IMR-90 (cell line): ENCODE data around the gene TSG101. TPM values are rescaled to one million over a fixed set of nuclear protein-coding genes. Genes with fewer than 3 reads are reported as not detected.

Experiments used
- ATAC-seq: fragments of 200-7000 bp; cut with Tn5 transposase; 2 replicates; pipeline ENCODE4 v1.9.1; 2020; ENCODE audit warnings: low read depth, mild to moderate bottlenecking, moderate library complexity
- BruUV-seq: library from RNA; stranded (reverse); fragments of 400-500 nt; replicated peaks from 2 replicates; lab custom pipeline; 2021; lab: Mats Ljungman, UMichigan
- CTCF ChIA-PET: fragments of 300-600 bp; formaldehyde crosslinking; extraction: SDS; loops from one replicate; lab custom pipeline; 2021; ENCODE audit warnings: antibody characterized with exemption; lab: Yijun Ruan, JAX
- POLR2A ChIA-PET: fragments of 300-600 bp; sonication (Branson Sonifier 250); formaldehyde crosslinking; loops from one replicate; lab custom pipeline; 2022; ENCODE audit warnings: antibody characterized with exemption; ENCODE audit not compliant: unreplicated experiment; lab: Charles Lee
- DNase-seq: peaks from one replicate; pipeline ENCODE4 v3.0.0; 2013
- H2AFZ ChIP-seq: replicated peaks from 2 replicates; pipeline ENCODE3; 2013; ENCODE audit warnings: low read length, mild to moderate bottlenecking; ENCODE audit not compliant: poor library complexity
- H2AK5ac ChIP-seq: 2 replicates; pipeline ENCODE4 v1.6.1; 2013; ENCODE audit warnings: low read depth, low read length, inconsistent platforms
- H2AK9ac ChIP-seq: replicated peaks from 2 replicates; pipeline ENCODE3; 2013; ENCODE audit warnings: mild to moderate bottlenecking, low read depth, low read length, moderate library complexity; ENCODE audit not compliant: poor library complexity
- H2BK120ac ChIP-seq: 2 replicates; pipeline ENCODE4 v1.6.1; 2013; ENCODE audit warnings: low read depth, low read length, inconsistent platforms
- H2BK15ac ChIP-seq: 3 replicates; pipeline ENCODE4 v1.6.1; 2013; ENCODE audit warnings: low read depth, low read length, inconsistent platforms
- H2BK20ac ChIP-seq: 2 replicates; pipeline ENCODE4 v1.6.1; 2013; ENCODE audit warnings: low read depth, mild to moderate bottlenecking, inconsistent platforms, low read length, moderate library complexity
- H2BK5ac ChIP-seq: 2 replicates; pipeline ENCODE4 v1.6.1; 2013; ENCODE audit warnings: mild to moderate bottlenecking, low read depth, low read length, inconsistent platforms; ENCODE audit not compliant: poor library complexity, severe bottlenecking
- H3K14ac ChIP-seq: replicated peaks from 2 replicates; pipeline ENCODE4 v1.6.1; 2013; ENCODE audit warnings: low read depth, low read length, inconsistent platforms
- H3K18ac ChIP-seq: 2 replicates; pipeline ENCODE4 v1.6.1; 2013; ENCODE audit warnings: low read depth, low read length, control low read depth
- H3K23ac ChIP-seq: 2 replicates; pipeline ENCODE4 v1.6.1; 2013; ENCODE audit warnings: low read depth, low read length, inconsistent platforms
- H3K27ac ChIP-seq: 2 replicates; pipeline ENCODE4 v1.5.1; 2013; ENCODE audit warnings: mild to moderate bottlenecking, control low read depth, low read length; ENCODE audit not compliant: insufficient read depth
- H3K27me3 ChIP-seq: 2 replicates; pipeline ENCODE4 v1.6.1; 2013; ENCODE audit warnings: low read length; ENCODE audit not compliant: control insufficient read depth, insufficient read depth
- H3K36me3 ChIP-seq: 2 replicates; pipeline ENCODE4 v1.6.1; 2013; ENCODE audit warnings: low read length, mixed read lengths; ENCODE audit not compliant: control insufficient read depth, insufficient read depth
- H3K4ac ChIP-seq: 2 replicates; pipeline ENCODE4 v1.6.1; 2013; ENCODE audit warnings: low read depth, low read length, inconsistent platforms
- H3K4me1 ChIP-seq: 2 replicates; pipeline ENCODE4 v1.6.1; 2013; ENCODE audit warnings: low read length, mixed read lengths; ENCODE audit not compliant: control insufficient read depth, insufficient read depth
- H3K4me2 ChIP-seq: 2 replicates; pipeline ENCODE4 v1.6.1; 2013; ENCODE audit warnings: low read depth, mild to moderate bottlenecking, control low read depth, low read length, moderate library complexity
- H3K4me3 ChIP-seq: 2 replicates; pipeline ENCODE4 v1.5.1; 2013; ENCODE audit warnings: low read depth, mild to moderate bottlenecking, control low read depth, low read length, moderate library complexity; ENCODE audit not compliant: insufficient read depth
- H3K56ac ChIP-seq: 2 replicates; pipeline ENCODE4 v1.6.1; 2013; ENCODE audit warnings: low read length, inconsistent platforms; ENCODE audit not compliant: insufficient read depth; ENCODE audit errors: extremely low read depth
- H3K79me1 ChIP-seq, 2 experiments: 2 replicates each; pipeline ENCODE4 v1.6.1; 2013; ENCODE audit warnings: low read length in 2 of 2, inconsistent platforms in 1 of 2, low read depth in 1 of 2
- H3K9ac ChIP-seq: 2 replicates; pipeline ENCODE4 v1.6.1; 2013; ENCODE audit warnings: low read depth, low read length, control low read depth
- H3K9me1 ChIP-seq: 2 replicates; pipeline ENCODE4 v1.6.1; 2013; ENCODE audit warnings: low read length, inconsistent platforms; ENCODE audit not compliant: insufficient read depth
- H3K9me3 ChIP-seq: 2 replicates; pipeline ENCODE4 v1.6.1; 2013; ENCODE audit warnings: low read length; ENCODE audit not compliant: control insufficient read depth, insufficient read depth
- H4K20me1 ChIP-seq: 2 replicates; pipeline ENCODE4 v1.6.1; 2013; ENCODE audit warnings: low read length, inconsistent platforms; ENCODE audit not compliant: insufficient read depth
- H4K5ac ChIP-seq: 2 replicates; pipeline ENCODE4 v1.6.1; 2013; ENCODE audit warnings: mild to moderate bottlenecking, low read depth, low read length, control low read depth
- H4K8ac ChIP-seq, 2 experiments: 2 replicates each; pipeline ENCODE4 v1.6.1; 2013; ENCODE audit warnings: low read depth in 2 of 2, low read length in 2 of 2, control low read depth in 1 of 2, inconsistent platforms in 1 of 2
- H4K91ac ChIP-seq: 2 replicates; pipeline ENCODE4 v1.6.1; 2013; ENCODE audit warnings: low read depth, low read length, inconsistent platforms; ENCODE audit not compliant: insufficient read depth
- MAFK ChIP-seq: IDR thresholded peaks from 2 replicates; pipeline ENCODE4 v1.6.1; 2012; ENCODE audit warnings: low read depth, low read length, improper control_type of control experiment
- POLR2A ChIP-seq: IDR thresholded peaks from 2 replicates; pipeline ENCODE4 v1.6.1; 2012; ENCODE audit warnings: mild to moderate bottlenecking, low read depth, low read length
- WGBS, 2 experiments: methylation state at CpG; one replicate each; pipeline versions ENCODE4 v1.1.5 to v1.1.7; 2013; ENCODE audit warnings: missing lambda C conversion rate in 2 of 2; ENCODE audit not compliant: insufficient read length in 1 of 2; ENCODE audit errors: extremely low coverage in 2 of 2; 5-methylcytosine and 5-hydroxymethylcytosine counted together
- dilution Hi-C: fragments of 300-500 bp; cut with HindIII; formaldehyde crosslinking; loops from one replicate; pipeline ENCODE4 v1.14.3; 2018; ENCODE audit warnings: low sequenced_read_pairs; ENCODE audit not compliant: unreplicated experiment
- in situ Hi-C: fragments of 300-500 bp; cut with MboI; formaldehyde crosslinking; loops from 3 replicates; pipeline ENCODE4 v1.14.3; 2019; ENCODE audit warnings: low sequenced_read_pairs, inconsistent platforms, mixed read lengths
- intact Hi-C: fragments of 100-400 bp; cut with micrococcal nuclease; formaldehyde crosslinking; loops from 2 replicates; pipeline ENCODE4 v1.10.0; 2022
- polyA plus RNA-seq, 3 experiments: library from polyadenylated mRNA; depleted of rRNA; stranded (reverse); fragments of >200 nt; gene quantifications; 2 replicates each; pipeline ENCODE4 v1.2.3, GENCODE V29; 2012; ENCODE audit warnings: low replicate concordance in 1 of 3
- total RNA-seq: library from RNA; depleted of rRNA; stranded (reverse); fragments of >200 nt; gene quantifications from 2 replicates; pipeline ENCODE4 v1.2.3, GENCODE V29; 2012

The TSG101 gene
- total and polyA plus RNA-seq, 2 of the 4 experiments (the other 2 are of a cell fraction): 67.4 to 113 TPM

GRCh38 chr11:18471995-18472394 lies 54.7 kb downstream of the TSG101 start:
- dilution Hi-C loops (no loop called here), in situ Hi-C loops (no loop called here), intact Hi-C loops (no loop called here)
- H4K20me1 ChIP-seq: no peaks in the 10 kb centered on the region
- no peak overlapping the region for H2AK9ac ChIP-seq
- H2AFZ ChIP-seq: no peak overlapping the region
- H3K4me2 ChIP-seq: no peak overlapping the region
- DNase-seq (no peak), ATAC-seq (no peak)
- no peaks in the 10 kb centered on the region for H3K9me3 ChIP-seq
- H4K91ac ChIP-seq: no peak overlapping the region
- H3K4ac ChIP-seq: no peak overlapping the region
- H3K27me3 ChIP-seq: no peaks in the 10 kb centered on the region
- no peak overlapping the region for H4K5ac ChIP-seq
- H3K36me3 ChIP-seq: peaks cover 5% of the 10 kb centered on the region
- H3K4me1 ChIP-seq: no peaks in the 10 kb centered on the region
- H2BK20ac ChIP-seq: no peak overlapping the region
- H2AK5ac ChIP-seq: no peak overlapping the region
- no peak overlapping the region for H3K23ac ChIP-seq
- POLR2A ChIA-PET: no interaction called here
- H3K4me3 ChIP-seq: no peak overlapping the region
- CTCF ChIA-PET: interaction anchor here (0.6 kb wide), 1 partner anchor 93 kb away, joined by 8 read pairs; no protein-coding TSS in a partner anchor
- no CpG with 5 or more reads among the region's 3 CpGs for WGBS, 2 experiments
- no peak overlapping the region for H3K56ac ChIP-seq
- no TSS peak for BruUV-seq
- H2BK5ac ChIP-seq: no peak overlapping the region
- no peak overlapping the region for H2BK15ac ChIP-seq
- no peak overlapping the region for H4K8ac ChIP-seq
- H3K9me1 ChIP-seq: no peaks in the 10 kb centered on the region
- H3K27ac ChIP-seq: no peak overlapping the region
- no peaks in the 10 kb centered on the region for H3K79me1 ChIP-seq
- TF ChIP-seq MAFK: no peak
- TF ChIP-seq POLR2A: no peak
- H3K9ac ChIP-seq: no peak overlapping the region
- no peak overlapping the region for H3K18ac ChIP-seq
- H2BK120ac ChIP-seq: no peak overlapping the region
- H3K14ac ChIP-seq: no peak overlapping the region
